Tongue (tissue), 3 donors: ENCODE results near the gene GTF2E1. TPM values are rescaled to one million over a fixed set of nuclear protein-coding genes. Genes with fewer than 3 reads are reported as not detected.
A peak's percentile ranks its signal among the peaks of the same experiment; 100 is the strongest.

Source experiments
- DNase-seq: peaks from one replicate; pipeline ENCODE4 v3.0.0-alpha.2; 2015
- small RNA-seq: library from RNA; depleted of rRNA; stranded (forward); fragments of <200 nt; gene quantifications from one replicate; pipeline ENCODE3, GENCODE V24; 2014; ENCODE audit warnings: low replicate concordance
- total RNA-seq: library from RNA; depleted of rRNA; stranded (reverse); fragments of >200 nt; gene quantifications from one replicate; pipeline ENCODE4 v1.2.3, GENCODE V29; 2014

The GTF2E1 gene
- total RNA-seq, 1 donor from 2014 or later, result 21.2 TPM

- no peak for DNase-seq
Measured at GRCh38 chr3:120800625-120801024, 58.1 kb downstream of the GTF2E1 start.

GRCh38 chr3:120801484-120801883 is 58.9 kb downstream of the GTF2E1 start:
- no peak for DNase-seq

GRCh38 chr3:120802916-120803315 is 60.4 kb downstream of the GTF2E1 start:
- DNase-seq, result no peak

GRCh38 chr3:120816728-120817127 is 74.2 kb downstream of the GTF2E1 start:
- peak; percentile 24 for DNase-seq

GRCh38 chr3:120820748-120821147 is 78.2 kb downstream of the GTF2E1 start:
- DNase-seq, result no peak

- DNase-seq, result no peak
Measured at GRCh38 chr3:120821426-120821825, 78.9 kb downstream of the GTF2E1 start.

- DNase-seq, result no peak
Measured at GRCh38 chr3:120823156-120823555, 80.6 kb downstream of the GTF2E1 start.

GRCh38 chr3:120824613-120825012 is 82.1 kb downstream of the GTF2E1 start:
- DNase-seq, result no peak

GRCh38 chr3:120828796-120829195 is 86.3 kb downstream of the GTF2E1 start:
- no peak for DNase-seq

- no peak for DNase-seq
Measured at GRCh38 chr3:120831066-120831465, 88.5 kb downstream of the GTF2E1 start.

Small RNAs within 50 kb of the gene (small RNA-seq; reads per million reads assigned to genes)
- gene MTCO1P29 (not detected), gene MTCO2P29 (not detected)

Other genes with a start within 250 kb of the GTF2E1 start
- gene NDUFB4, start 146.4 kb upstream of the GTF2E1 start, total RNA-seq, result 60.2 TPM
- 2.5 TPM for gene HGD, start 60.5 kb upstream of the GTF2E1 start, total RNA-seq
- gene RABL3, start 228 bp upstream of the GTF2E1 start, total RNA-seq, result 17.3 TPM
- gene STXBP5L, start 165.5 kb downstream of the GTF2E1 start, total RNA-seq, result not detected